IMR-90 (cell line): ENCODE data around the gene ATP2A3.

ENCODE experiments used
- BHLHE40 ChIP-seq: fragments of 150-350 bp; IDR thresholded peaks from 2 replicates; pipeline ENCODE4 v1.6.1; 2016; ENCODE audit warnings: mild to moderate bottlenecking, low read depth, low read length
- CEBPB ChIP-seq: IDR thresholded peaks from 2 replicates; pipeline ENCODE4 v1.6.1; 2012; ENCODE audit warnings: low read depth, low read length, improper control_type of control experiment
- CHD1 ChIP-seq: IDR thresholded peaks from 2 replicates; pipeline ENCODE4 v1.6.1; 2012; ENCODE audit warnings: low read depth, low read length, improper control_type of control experiment
- CTCF ChIP-seq: conservative IDR thresholded peaks from 2 replicates; pipeline ENCODE4 v1.5.1; 2012; ENCODE audit warnings: mild to moderate bottlenecking, low read depth, low read length, improper control_type of control experiment
- MAFK ChIP-seq: IDR thresholded peaks from 2 replicates; pipeline ENCODE4 v1.6.1; 2012; ENCODE audit warnings: low read depth, low read length, improper control_type of control experiment
- MXI1 ChIP-seq: IDR thresholded peaks from 2 replicates; pipeline ENCODE4 v1.6.1; 2012; ENCODE audit warnings: low read depth, mild to moderate bottlenecking, low read length, moderate library complexity, borderline replicate concordance
- POLR2A ChIP-seq: IDR thresholded peaks from 2 replicates; pipeline ENCODE4 v1.6.1; 2012; ENCODE audit warnings: mild to moderate bottlenecking, low read depth, low read length
- RAD21 ChIP-seq: IDR thresholded peaks from 2 replicates; pipeline ENCODE4 v1.6.1; 2012; ENCODE audit warnings: low read length, improper control_type of control experiment
- RCOR1 ChIP-seq: IDR thresholded peaks from 2 replicates; pipeline ENCODE4 v1.6.1; 2012; ENCODE audit warnings: mild to moderate bottlenecking, low read length, improper control_type of control experiment; ENCODE audit not compliant: insufficient replicate concordance
- RFX5 ChIP-seq: IDR thresholded peaks from 2 replicates; pipeline ENCODE4 v1.8.0; 2012; ENCODE audit warnings: low read depth, mild to moderate bottlenecking, low read length, moderate library complexity
- SMC3 ChIP-seq: fragments of 150-350 bp; IDR thresholded peaks from 2 replicates; pipeline ENCODE4 v1.6.1; 2016; ENCODE audit warnings: low read depth, mild to moderate bottlenecking, antibody characterized with exemption, low read length, moderate library complexity

GRCh38 chr17:3982541-3983017 lies 18.3 kb upstream of the ATP2A3 start:
- no peak for TF ChIP-seq POLR2A
- TF ChIP-seq CTCF: no peak
- TF ChIP-seq MAFK: no peak
- TF ChIP-seq CEBPB: no peak
- no peak for TF ChIP-seq CHD1
- TF ChIP-seq RFX5: no peak
- TF ChIP-seq BHLHE40: no peak
- no peak for TF ChIP-seq SMC3
- no peak for TF ChIP-seq RAD21
- TF ChIP-seq MXI1: no peak
- no peak for TF ChIP-seq RCOR1
